NCI-H526 (cell line): ENCODE data around the gene CALD1.

Experiments
- DNase-seq, 2 experiments: peaks; one replicate each; lab custom pipeline; 2025; lab: John Stamatoyannopoulos, UW

CALD1 gene

DNA sequence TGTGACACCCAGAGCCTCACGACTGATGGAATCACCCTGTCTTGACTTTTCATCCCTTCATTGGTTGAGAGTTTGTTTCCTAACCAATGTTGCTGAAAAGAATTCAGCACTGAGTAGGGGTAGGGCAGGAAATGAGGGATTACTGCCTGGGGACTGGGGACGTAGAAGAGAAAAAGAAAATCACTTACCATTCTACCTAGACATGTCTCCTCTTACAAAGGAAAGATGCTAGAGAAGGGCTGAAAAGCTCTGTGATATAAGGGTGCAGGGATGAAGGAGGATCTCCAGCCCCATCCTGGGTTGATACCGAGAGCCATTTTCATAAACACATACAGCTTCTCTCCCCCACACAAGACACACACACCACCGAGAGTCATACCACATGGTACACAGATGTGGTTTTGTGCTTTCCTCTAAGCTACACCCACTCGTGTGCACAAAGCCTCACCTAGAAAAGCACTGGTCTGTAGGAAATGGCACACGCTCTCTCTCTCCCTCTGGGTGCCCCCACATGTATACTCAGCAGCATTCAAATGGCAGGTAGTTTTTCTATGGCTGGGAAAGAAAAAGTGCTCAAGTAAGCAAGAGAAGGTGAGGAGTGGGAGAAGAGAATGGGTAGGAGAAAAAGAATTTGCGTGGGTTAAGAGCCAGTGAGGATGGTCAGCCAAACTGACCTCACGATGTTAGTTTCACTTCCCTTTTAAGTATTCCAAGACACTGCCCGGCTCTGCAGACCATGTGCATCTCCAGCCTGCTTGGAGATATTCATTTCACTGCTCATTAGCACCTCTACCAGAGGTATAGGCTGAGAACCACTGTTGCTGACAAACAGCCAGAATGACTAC, 85.8 kb downstream of the CALD1 start:
- DNase-seq, result peak; percentile 37 to 69

DNA sequence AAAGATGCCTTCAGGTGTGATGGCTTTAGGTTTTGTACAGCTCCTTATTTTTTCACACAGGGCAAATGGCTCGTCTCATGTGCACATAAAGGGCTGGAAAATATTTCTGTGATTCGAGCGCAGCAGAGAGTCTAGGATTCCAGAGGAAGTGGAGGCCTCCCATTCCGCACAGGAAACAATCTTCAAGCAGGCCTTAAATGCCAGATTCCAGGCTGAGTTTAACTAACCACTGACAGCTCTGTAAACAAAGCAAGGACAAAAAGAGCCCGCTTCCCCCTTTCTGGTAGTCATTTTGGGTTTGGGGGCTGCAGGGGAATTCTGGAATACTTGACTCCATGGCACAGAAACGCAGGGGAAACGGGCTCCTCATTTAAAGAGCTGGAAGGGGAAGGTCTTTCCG, 87.2 kb downstream of the CALD1 start:
- peak in 1 of 2 experiments; percentile 43 for DNase-seq

DNA sequence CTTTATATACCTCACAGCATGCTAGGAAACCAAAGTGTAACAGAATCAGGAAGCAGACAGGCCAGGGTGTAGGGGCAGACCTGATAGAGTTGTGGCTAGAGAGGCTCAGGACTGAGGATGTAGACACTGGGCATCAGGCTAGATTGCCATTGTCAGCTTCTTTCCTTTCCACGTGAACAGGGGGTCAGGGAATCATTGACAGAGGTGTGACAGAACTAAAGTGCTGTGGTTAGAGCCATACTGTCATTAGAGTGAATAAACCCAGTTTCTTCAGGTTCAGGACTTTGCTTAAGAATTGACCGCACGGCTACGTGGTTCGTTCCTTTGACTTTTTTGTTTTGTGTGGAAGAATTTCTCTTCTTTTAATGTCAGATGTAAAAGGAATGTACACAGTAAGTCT, 90.7 kb downstream of the CALD1 start:
- DNase-seq, result no peak

DNA sequence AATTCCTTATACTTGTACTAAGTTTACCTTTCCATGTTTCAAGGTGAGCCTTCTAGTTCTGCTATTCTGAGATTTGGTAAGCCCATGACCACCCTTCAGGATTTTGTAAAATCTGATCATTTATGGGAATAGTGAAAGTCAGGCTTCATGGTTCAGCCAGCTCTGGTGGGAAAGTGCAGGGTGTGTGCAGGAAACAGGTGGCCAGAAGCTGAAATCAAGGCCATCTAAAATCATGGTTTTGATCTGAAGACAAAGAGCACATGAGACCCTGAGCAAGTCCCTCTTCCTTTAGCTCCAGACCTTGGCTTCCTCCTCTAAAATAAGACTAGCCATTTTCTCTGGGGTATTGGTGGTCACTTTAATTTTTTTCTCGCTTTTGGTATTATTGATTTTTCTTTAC, 91.3 kb downstream of the CALD1 start:
- no peak for DNase-seq

DNA sequence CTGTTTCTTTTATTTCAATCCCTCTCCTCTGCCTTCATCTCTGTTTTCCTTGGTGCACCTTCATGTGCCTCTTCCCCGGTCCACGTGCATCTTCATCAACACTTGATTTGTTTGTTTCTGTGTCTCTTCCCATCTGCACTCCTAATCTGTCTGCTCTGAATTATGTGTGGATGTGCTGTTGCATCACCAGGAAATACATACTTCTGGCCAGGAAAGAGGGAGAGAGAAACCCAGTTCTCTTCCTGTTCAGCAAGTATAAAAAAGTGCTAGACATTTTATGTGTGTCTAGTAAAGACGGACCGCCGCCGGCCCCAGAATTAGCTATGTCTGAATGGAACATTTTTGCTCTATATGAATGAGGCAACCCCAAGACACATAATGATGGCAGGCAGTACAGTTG, 93.8 kb downstream of the CALD1 start:
- DNase-seq, result no peak

DNA sequence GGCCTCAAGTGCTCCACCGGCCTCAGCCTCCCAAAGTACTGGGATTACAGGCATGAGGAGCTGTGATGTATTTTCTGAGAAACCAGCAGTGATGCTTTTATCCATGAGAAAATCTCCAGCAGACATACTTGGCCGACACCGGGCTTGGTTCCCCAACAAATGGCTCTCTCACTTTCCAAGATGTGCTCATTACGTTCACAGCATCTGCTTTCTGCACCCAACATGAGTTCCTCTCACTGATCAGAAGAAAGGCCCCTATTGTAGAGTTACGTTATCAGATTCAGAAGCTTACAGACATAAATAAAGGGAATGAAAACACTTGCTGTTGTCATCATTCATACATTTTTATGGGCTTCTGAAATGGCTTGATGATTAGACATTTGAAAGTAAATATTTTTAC, 95.0 kb downstream of the CALD1 start:
- no peak for DNase-seq

DNA sequence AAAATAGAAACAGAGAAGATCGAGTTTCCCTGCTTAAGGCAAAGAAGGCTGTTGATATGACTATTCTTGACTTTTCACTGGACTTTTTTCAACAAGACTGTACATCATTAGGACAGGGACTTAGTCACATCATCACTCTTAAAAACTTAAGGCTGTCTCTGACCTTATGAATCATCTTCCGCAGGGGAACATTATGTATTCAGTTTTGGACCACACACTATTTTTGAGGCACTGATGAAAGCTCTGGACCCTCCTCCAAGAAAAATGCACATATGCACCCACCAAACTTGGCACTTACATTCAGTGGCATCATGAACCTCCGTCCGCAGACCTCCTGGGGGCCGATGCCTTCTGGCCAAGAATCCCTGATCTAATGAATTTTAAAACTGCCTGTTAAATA, 96.4 kb downstream of the CALD1 start:
- no peak for DNase-seq

DNA sequence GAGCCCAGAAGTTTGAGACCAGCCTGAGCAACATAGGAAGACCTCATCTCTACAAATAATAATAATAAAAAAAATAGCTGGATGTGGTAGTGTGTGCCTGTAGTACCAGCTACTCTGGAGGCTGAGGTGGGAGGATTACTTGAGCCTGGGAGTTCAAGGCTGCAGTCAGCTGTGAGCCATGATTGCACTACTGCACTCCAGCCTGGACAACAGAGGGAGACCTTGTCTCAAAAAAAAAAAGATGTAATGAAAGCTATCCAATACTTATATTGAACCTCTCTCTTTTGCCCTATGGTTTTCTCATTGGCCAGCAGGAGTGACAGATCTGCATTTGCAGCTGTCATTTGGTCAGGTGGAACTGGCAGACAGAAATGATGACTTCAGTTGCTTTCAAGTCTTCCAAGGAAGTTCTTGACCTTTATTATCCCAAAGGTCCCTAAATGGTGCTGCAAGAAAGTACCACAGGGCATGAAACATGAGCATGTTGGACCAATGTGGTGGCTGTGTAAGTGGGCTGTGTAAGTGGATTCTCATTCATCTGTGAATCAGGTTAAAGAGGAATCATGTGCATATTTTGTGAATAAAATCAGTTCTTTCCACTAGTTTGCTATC, 99.4 kb downstream of the CALD1 start:
- peak in 1 of 2 experiments; percentile 31 for DNase-seq

DNA sequence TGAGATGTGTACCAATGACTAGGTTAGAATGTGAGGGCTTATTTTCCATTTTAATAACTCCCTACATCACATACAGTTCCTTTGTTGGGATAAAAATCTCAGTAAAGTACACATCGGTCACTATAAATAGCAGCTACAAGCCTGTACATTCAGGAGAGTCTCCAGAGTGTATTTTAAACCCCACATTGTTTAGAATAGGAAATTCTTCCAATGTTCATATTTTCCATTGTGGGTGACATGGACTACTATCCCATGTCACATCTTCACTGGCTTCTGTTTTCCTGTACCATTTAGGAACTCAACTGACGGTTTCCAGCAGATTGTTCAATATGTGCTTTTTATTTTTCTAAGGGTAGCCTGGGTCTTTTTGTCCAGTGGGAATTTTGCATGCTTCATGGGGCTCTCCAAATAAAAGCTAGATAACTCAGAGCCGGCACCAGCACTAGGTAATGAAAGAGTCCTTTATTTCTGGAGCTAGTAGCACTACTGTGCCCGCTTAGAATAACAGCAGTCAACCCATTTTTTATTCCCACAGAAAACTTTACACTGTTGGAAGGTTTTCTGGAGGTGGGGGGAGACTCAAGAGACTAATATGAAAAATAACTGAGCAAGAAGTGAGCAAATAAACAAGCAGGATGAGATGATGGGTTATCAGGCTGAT, 100.5 kb downstream of the CALD1 start:
- DNase-seq, result peak; percentile 79 to 89

DNA sequence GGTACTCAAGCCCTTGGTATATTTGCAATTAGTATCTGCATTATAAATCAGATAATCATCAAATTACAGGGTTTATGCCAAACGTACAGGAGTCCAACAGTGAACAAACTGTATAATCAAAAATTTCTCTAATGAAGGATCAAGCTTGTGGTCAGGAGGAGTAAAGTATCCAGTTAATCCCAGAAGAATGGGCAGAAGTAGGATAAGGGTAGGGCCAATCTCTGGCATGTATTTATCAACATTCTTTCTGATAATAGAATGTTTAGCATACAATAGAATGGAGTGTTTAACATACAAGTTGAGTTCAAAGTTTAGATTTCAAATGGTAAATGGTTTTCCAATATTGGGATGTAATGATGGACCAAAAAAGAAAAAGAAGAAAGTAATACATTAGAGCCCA, 103.0 kb downstream of the CALD1 start:
- DNase-seq, result no peak

DNA sequence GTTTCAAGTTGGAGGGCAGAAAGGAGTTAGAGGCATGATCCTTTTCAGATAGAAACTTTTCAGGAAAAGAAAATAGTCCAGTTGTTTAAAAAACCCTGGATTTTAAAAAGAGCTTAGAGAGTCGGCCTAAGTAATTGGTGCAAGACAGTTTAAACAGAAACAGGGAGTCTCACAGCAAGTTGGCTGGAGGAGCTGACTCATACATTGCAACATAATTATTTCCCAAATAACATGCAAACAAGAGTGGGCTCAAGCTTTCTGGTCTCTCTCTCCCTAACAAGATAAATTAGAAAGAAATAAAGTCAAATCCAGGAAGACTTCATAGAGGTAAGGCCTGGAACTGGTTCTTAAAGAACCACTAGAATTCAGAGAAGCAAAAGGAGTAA, 106.5 kb downstream of the CALD1 start:
- no peak for DNase-seq

DNA sequence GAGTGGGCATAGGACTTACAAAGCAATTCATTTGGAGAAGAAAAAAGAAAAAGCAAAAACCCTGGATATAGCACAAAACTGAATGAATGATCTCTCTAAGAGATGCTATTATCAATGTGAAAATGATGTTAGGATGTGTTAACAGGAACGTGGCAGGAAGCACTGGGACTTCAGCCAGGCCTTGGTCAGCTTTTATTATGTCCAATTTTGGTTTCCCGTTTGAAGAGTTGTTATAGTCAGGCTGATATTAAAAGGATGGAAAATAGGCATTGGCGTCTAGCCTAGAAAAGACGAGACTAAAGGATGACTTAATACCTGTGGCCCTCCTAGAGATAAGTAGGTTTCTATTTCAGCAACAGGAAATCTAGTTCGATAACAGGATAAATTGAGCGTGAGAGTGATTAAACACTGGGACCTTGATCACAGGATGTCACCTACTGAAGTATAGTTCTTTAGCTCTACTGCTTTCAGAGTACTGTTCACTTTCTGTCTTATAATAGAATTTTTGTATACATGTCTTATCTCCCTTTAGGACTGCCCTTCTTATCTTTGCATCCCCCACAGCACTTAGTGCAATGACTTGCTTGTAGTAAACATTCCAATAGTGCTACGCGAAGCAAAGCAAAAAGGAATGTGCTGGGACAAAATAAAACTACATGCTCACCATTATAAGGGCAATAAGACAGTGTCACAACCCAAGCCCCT, 107.1 kb downstream of the CALD1 start:
- no peak for DNase-seq

DNA sequence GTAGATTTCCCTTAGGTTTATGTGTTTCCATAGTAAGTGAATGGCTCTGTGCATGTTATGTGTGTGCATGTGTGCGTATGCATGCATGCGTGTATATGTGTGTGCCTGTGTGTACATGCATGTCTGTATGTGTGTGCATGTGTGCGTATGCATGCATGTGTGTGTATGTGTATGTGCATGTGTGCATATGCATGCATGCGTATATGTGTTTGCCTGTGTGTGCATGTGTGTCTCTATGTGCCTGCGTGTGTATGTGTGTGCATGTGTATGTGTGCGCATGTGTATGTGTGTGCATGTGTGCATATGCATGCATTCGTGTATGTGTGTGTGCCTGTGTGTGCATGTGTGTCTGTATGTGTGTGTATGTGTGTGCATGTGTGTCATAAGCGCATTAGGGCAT, 108.1 kb downstream of the CALD1 start:
- DNase-seq, result no peak

DNA sequence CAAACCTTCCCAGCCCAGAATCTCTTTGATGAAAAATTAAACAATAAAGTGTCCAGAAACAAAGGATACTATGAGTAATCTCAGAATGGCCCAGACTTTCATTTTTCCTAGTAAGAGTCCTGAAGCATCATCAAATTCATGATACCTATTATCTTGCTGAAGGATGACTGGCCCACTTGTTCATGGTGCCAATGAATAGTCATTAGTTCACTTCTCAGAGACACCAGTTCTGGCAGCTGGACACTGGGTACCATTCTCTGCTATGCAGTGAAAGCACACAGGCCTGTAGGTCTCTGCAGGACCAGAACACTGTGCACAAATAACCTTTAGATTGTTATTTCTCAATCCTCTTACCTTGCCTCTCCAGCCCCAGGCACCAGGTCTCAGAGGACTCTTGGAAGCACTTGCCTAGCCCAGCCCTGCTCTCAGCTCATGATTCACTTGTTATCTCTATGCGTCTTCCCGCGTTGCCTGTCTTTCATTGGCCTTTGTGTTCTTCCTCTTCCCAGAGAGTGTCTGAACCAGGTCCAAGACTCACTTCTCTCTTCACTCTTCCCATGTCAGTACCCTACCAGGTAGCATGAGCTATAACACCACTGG, 108.8 kb downstream of the CALD1 start:
- DNase-seq, result no peak

DNA sequence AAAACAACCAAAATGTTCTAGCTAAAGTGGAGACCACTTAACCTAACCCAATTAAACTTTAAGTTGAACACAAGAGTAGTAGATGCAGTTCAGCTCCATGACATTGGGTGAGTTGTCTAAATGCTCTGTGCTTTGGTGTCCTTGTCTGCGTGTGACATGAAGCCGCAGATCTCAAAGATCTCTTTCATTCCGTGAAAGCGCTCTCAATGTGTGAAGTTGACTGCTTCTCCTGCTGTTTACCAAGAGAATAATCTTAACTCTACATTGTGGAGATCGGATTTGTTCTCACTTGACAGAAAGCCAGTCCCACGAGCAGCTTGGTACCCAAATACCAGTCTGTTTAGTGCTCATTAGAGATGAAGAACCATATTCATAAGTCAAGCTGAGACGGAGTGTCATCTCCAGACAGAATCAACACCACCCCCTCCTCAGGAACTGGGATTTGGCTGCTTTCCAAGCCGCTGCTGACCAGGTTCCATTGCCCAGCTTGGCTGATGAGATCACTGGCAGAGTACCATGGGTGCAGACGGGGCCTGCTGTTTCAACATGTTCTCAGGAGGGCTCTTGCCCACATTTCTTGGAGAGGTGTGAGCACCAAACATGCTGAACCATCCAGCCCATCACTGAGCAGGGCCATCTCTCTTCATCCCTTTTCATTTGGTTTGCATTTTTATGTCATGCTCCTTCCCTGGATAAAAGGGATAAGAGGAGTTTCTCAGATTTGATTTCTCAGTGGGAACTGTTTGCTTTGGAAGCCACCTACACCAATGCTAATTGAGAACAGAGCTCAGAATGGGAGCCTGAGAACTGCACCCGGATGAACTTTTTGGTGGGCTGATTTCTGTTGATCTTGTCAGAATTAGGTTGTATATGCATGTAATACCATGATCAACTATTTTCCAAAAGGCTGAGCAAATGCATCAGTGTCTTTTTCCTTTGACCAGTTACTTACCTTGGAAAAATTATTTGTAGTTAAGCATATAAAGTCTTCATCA, 111.1 kb downstream of the CALD1 start:
- DNase-seq, result peak in 1 of 2 experiments; percentile 33

DNA sequence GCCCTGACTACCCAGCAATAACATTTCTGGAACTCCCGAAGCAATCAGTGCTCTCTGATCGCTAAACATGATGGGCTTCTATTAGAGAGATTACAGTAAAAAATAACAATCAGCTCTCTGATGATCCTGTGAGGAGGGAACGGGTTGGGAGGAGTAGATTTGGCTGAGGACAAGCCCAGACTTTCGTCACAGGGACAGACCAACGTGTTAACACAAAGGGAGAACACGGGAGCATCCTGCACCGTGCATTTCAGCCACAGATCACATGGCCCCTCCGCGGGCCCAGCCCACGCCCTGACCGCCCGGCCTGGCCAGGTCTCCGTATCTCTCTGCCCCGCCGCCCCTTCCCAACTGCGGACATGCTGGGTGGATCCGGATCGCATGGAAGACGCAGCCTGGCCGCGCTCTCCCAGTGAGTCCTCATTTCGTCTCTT, 111.8 kb downstream of the CALD1 start:
- DNase-seq, result peak; percentile 95 to 97

DNA sequence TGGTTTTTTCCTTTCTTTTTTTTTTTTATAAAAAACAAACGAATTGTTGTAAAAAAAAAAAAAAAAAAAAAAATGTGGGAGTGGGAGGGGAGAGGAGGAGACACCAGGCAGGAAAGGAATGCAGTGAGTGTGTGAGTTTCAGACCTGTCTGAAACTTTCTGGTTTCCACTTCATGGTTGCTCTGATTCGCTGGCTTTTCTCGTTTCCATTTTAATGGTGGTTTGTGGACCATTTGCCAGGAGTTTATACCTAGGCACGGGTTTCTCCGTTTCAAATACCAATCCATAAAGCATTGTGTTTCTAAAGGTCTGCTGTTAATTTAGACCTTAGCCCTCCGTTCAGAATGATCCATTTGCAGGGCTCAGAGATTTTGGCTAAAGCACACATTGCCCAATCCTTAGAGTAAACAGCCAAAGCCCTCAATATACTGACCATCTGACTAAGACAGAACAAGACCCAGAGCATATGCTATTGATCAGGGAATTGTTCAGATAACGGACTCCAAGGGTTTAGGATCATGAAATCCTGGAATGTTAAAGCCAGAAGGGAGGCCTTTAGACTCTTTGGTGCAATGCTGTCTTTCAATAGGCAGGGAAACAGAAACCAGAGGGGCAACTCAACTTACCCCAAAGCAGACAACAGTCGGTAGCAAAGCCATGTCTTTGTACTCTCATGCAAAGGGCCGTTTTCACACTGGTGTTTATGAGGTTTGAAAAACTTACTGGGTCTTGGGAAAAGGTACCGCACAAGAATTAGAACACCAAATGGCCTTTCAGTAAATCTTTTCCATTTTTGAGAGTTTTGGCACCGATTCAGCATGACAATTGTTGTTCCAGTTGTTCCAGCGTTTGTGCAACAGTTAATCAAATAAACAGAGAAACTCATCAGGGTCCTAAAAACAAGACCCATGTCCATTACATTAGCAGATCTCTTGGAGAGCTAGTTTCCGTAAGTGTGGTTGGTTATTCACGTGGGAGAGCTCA, 112.6 kb downstream of the CALD1 start:
- DNase-seq, result peak in 1 of 2 experiments; percentile 71

DNA sequence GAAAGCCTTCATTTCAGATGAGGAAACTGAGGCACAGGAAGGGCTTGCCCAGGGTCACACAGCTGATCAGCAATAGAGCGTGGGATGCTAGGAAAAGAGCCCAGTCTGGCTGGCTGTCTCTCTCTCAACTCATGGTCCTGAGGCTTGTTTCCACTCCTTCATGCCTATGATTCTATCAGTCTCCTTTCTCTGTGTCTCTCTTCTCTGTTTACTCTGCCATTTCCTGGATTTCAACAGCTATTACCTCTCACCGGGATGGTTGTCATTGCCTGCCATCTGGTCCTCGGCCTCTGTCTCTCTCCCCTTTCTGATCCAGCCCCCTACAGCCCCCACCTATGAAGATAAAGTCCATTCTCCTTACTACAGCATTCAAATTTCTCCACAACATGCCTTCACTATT, 113.5 kb downstream of the CALD1 start:
- DNase-seq, result peak in 1 of 2 experiments; percentile 29

DNA sequence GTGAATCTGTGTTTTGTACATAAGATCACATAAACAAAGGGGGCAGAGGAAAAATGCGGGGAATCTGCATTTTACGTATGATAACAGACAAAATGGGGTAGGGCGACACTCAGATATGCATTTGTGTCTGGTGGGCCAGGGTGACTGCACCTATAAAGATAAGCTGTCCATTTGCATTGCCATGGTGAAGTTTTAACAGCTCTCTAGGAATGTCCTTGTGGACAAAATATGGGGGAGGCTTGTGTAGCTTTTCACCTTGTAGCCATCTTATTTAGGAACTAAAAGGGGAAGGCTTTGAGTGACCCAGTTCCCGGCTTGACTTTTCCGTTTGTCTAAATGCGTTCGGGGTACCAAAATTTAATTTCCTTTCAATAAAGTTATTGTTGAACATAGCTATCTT, 114.5 kb downstream of the CALD1 start:
- no peak for DNase-seq

DNA sequence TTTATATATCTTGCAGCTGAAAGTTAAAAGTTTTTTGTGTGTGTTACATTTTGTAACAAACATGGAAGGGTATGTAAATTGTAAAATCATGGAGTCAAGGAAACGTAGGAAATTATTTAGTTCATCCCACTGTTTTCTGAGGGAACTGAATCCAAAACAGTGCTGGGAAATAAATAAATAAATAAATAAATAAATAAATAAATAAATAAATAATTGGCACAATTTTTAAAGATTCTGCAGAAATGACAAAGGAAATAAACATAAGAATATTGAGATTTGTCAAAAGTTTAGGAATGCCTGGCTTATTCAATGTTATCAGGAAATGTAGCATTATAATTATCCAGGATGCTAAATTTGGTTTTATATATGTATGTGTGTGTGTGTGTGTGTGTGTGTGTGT, 115.5 kb downstream of the CALD1 start:
- DNase-seq, result no peak
